GM19043 (cell line): ENCODE data around the gene ARHGEF12.
"Not testable (repeated sequence)": the region's sequence is repeated elsewhere in the genome, so short reads cannot be mapped to it uniquely, and the experiment has no call there.

Experiments used
- ATAC-seq: cut with Tn5 transposase; IDR thresholded peaks from one replicate; pipeline ENCODE4 v1.9.1; 2021; ENCODE audit warnings: low read depth; ENCODE audit not compliant: unreplicated experiment

The ARHGEF12 gene

GRCh38 chr11:120484722-120485121 is 148.5 kb downstream of the ARHGEF12 start:
- no peak for ATAC-seq

- no peak for ATAC-seq
Measured at GRCh38 chr11:120486138-120486537, 149.9 kb downstream of the ARHGEF12 start.

- ATAC-seq = no peak
Measured at GRCh38 chr11:120489799-120490198, 153.6 kb downstream of the ARHGEF12 start.

- ATAC-seq = no peak
Measured at GRCh38 chr11:120492486-120492885, 156.3 kb downstream of the ARHGEF12 start.

GRCh38 chr11:120494595-120494994 is 158.4 kb downstream of the ARHGEF12 start:
- no peak for ATAC-seq

- no peak for ATAC-seq
Measured at GRCh38 chr11:120499088-120499487, 162.9 kb downstream of the ARHGEF12 start.

- no peak for ATAC-seq
Measured at GRCh38 chr11:120499859-120500258, 163.6 kb downstream of the ARHGEF12 start.

GRCh38 chr11:120500414-120501071 is 164.3 kb downstream of the ARHGEF12 start:
- ATAC-seq = no peak

- no peak for ATAC-seq
Measured at GRCh38 chr11:120501440-120501839, 165.2 kb downstream of the ARHGEF12 start.

- no peak for ATAC-seq
Measured at GRCh38 chr11:120501976-120502755, 166.0 kb downstream of the ARHGEF12 start.

GRCh38 chr11:120503529-120503928 is 167.3 kb downstream of the ARHGEF12 start:
- ATAC-seq = not testable (repeated sequence)

GRCh38 chr11:120505801-120506425 is 169.7 kb downstream of the ARHGEF12 start:
- no peak for ATAC-seq

- ATAC-seq = no peak
Measured at GRCh38 chr11:120509346-120510053, 173.3 kb downstream of the ARHGEF12 start.

- ATAC-seq = peak; percentile 6
Measured at GRCh38 chr11:120510406-120511115, 174.3 kb downstream of the ARHGEF12 start.

- peak; percentile 81 for ATAC-seq
Measured at GRCh38 chr11:120511116-120511819, 175.1 kb downstream of the ARHGEF12 start, which contains the start of gene GRIK4. Gene GRIK4, plus strand, starts transcription at chr11:120511748. Its CDS starts 148,571 bp downstream, at chr11:120660319.

- ATAC-seq = no peak
Measured at GRCh38 chr11:120511820-120512738, 175.9 kb downstream of the ARHGEF12 start.

GRCh38 chr11:120512739-120513435 is 176.7 kb downstream of the ARHGEF12 start:
- ATAC-seq = no peak
